ENCODE results near the gene GSAP. TPM values are rescaled to one million over a fixed set of nuclear protein-coding genes. Genes with fewer than 3 reads are reported as not detected.

GSAP gene
- polyA plus RNA-seq, 1 experiment: 3.7 TPM

GRCh38 chr7:77441046-77441445 lies 24.9 kb upstream of the GSAP start:
- CTCF ChIA-PET: no interaction called here
- no peak for DNase-seq (ENCODE audit: low read depth)
- Histone ChIP-seq H3K4me3 (ENCODE audit: low read depth, low read length) (no peak overlapping the region), H3K27me3 (ENCODE audit: control insufficient read depth, insufficient read depth, low read length) (no peaks in the 10 kb centered on the region), H3K36me3 (ENCODE audit: control insufficient read depth, insufficient read depth, low read length) (no peaks in the 10 kb centered on the region)
- POLR2A ChIA-PET: no interaction called here
- no peak for TF ChIP-seq CTCF (IDR thresholded peaks at IDR 0.05; ENCODE audit: insufficient read depth, low read depth, low read length)

GRCh38 chr7:77439572-77439971 lies 23.4 kb upstream of the GSAP start:
- Histone ChIP-seq H3K36me3 (ENCODE audit: control insufficient read depth, insufficient read depth, low read length) (no peaks in the 10 kb centered on the region), H3K27me3 (ENCODE audit: control insufficient read depth, insufficient read depth, low read length) (no peaks in the 10 kb centered on the region), H3K4me3 (ENCODE audit: low read depth, low read length) (no peak overlapping the region)
- ChIA-PET CTCF (interaction anchor here (1.3 to 1.4 kb wide), 2 partner anchors 15 to 105 kb away, joined by 4 to 6 read pairs; no protein-coding TSS in a partner anchor), POLR2A (no interaction called here)
- TF ChIP-seq CTCF (IDR thresholded peaks at IDR 0.05; ENCODE audit: insufficient read depth, low read depth, low read length): 0 out of 2 replicates have a peak, but pooled peaks have one; percentile 14
- no peak for DNase-seq (ENCODE audit: low read depth)

- POLR2A ChIA-PET: no interaction called here
- H3K36me3 ChIP-seq (ENCODE audit: control insufficient read depth, insufficient read depth, low read length): no peaks in the 10 kb centered on the region
- H3K4me3 ChIP-seq (ENCODE audit: low read depth, low read length): no peak overlapping the region
- DNase-seq (ENCODE audit: low read depth): no peak
- CTCF ChIA-PET: no interaction called here
- TF ChIP-seq CTCF (IDR thresholded peaks at IDR 0.05; ENCODE audit: insufficient read depth, low read depth, low read length): no peak
- H3K27me3 ChIP-seq (ENCODE audit: control insufficient read depth, insufficient read depth, low read length): no peaks in the 10 kb centered on the region
Observed at GRCh38 chr7:77438131-77438530, 22.0 kb upstream of the GSAP start.

GRCh38 chr7:77434570-77435275 lies 18.6 kb upstream of the GSAP start:
- ChIA-PET CTCF (interaction anchor here (1.7 kb wide), 1 partner anchor 15 kb away, joined by 3 read pairs; no protein-coding TSS in a partner anchor), POLR2A (no interaction called here)
- TF ChIP-seq CTCF (IDR thresholded peaks at IDR 0.05; ENCODE audit: insufficient read depth, low read depth, low read length): no peak
- Histone ChIP-seq H3K27me3 (ENCODE audit: control insufficient read depth, insufficient read depth, low read length) (no peaks in the 10 kb centered on the region), H3K36me3 (ENCODE audit: control insufficient read depth, insufficient read depth, low read length) (no peaks in the 10 kb centered on the region), H3K4me3 (ENCODE audit: low read depth, low read length) (no peak overlapping the region)
- DNase-seq (ENCODE audit: low read depth): peak; percentile 19

- DNase-seq (ENCODE audit: low read depth): no peak
- Histone ChIP-seq H3K36me3 (ENCODE audit: control insufficient read depth, insufficient read depth, low read length) (no peaks in the 10 kb centered on the region), H3K4me3 (ENCODE audit: low read depth, low read length) (no peak overlapping the region), H3K27me3 (ENCODE audit: control insufficient read depth, insufficient read depth, low read length) (no peaks in the 10 kb centered on the region)
- no peak for TF ChIP-seq CTCF (IDR thresholded peaks at IDR 0.05; ENCODE audit: insufficient read depth, low read depth, low read length)
- POLR2A ChIA-PET: no interaction called here
- CTCF ChIA-PET: interaction anchor here (1.7 kb wide), 1 partner anchor 14 kb away, joined by 3 read pairs; no protein-coding TSS in a partner anchor
Observed at GRCh38 chr7:77433901-77434300, 17.8 kb upstream of the GSAP start.

All from BJ (cell line).